ENCODE data around the gene TENM4. TPM values are rescaled to one million over a fixed set of nuclear protein-coding genes. Genes with fewer than 3 reads are reported as not detected.

TENM4 gene
- total and polyA plus RNA-seq, 2 of the 8 experiments (the other 6 are each of a cell fraction or from before 2014, with no cell fraction given) = 3.5 to 7.2 TPM

DNA sequence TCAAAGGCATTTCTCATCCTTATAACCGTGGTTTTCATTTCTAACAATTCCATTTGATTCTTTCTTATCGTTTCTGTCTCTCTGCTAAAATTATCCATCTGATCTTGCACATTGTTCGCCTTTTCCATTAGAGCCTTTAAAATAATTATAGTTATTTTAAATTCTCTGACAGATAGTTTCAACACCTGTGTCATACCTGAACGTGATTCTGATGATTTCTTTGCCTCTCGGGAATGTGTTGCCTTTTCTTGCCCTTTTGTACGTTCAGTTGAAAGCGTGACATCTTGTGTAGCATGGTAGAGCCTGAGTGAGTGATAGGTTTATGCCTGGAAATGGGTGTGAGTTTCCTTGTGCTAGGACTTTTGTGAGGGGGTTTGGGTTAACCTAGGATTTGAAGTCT lies 744.7 kb downstream of the TENM4 start:
- no peaks in the 10 kb centered on the region for H3K23me2 ChIP-seq (ENCODE audit: low read depth, low read length)
- no peak for DNase-seq (ENCODE audit: low read depth in 1 of 2, low spot score in 2 of 2)
- H4K91ac ChIP-seq (replicated peaks; ENCODE audit: insufficient read length, low read length) = no peak overlapping the region
- H3K27me3 ChIP-seq (replicated peaks in 1 of 4; ENCODE audit: control insufficient read depth in 3 of 4, extremely low read depth in 1 of 4, insufficient read depth in 3 of 4, low read length in 3 of 4) = no peaks in the 10 kb centered on the region; a peak in 1 of 7 replicates
- no peak overlapping the region for H3K23ac ChIP-seq (ENCODE audit: insufficient read length)
- H3K9ac ChIP-seq (replicated peaks in 1 of 4; ENCODE audit: extremely low read depth in 1 of 4, low read depth in 3 of 4, low read length in 3 of 4) = no peak overlapping the region
- no peak for FAIRE-seq
- no peaks in the 10 kb centered on the region for H3K79me2 ChIP-seq (ENCODE audit: control insufficient read depth in 1 of 2, insufficient read depth in 2 of 2, low read length in 2 of 2)
- no peak overlapping the region for H2AFZ ChIP-seq (ENCODE audit: low read length)
- H3K14ac ChIP-seq (ENCODE audit: insufficient read length) = no peak overlapping the region
- no peaks in the 10 kb centered on the region for H3K4me1 ChIP-seq (replicated peaks in 1 of 4; ENCODE audit: control insufficient read depth in 3 of 4, insufficient read depth in 4 of 4, low read length in 3 of 4)
- no peak overlapping the region for H3K4me3 ChIP-seq (ENCODE audit: extremely low read depth in 1 of 4, insufficient read depth in 2 of 4, low read depth in 3 of 4, low read length in 4 of 4)
- ChIA-PET POLR2A (ENCODE audit: partially characterized antibody) (no interaction called here), CTCF (ENCODE audit: partially characterized antibody) (interaction anchor here (1.5 to 3.2 kb wide), 2 partner anchors 9 to 19 kb away, joined by 8 to 18 read pairs; no protein-coding TSS in a partner anchor)
- H4K20me1 ChIP-seq (replicated peaks in 1 of 2; ENCODE audit: control insufficient read depth in 1 of 2, insufficient read depth in 2 of 2, low read length in 2 of 2) = no peaks in the 10 kb centered on the region
- H2BK120ac ChIP-seq (replicated peaks; ENCODE audit: low read depth, low read length) = no peak overlapping the region
- no peak overlapping the region for H3K4ac ChIP-seq (replicated peaks; ENCODE audit: insufficient read length, low read depth, low read length)
- no peaks in the 10 kb centered on the region for H3K9me3 ChIP-seq (ENCODE audit: insufficient read depth in 2 of 2, low read depth in 1 of 2, low read length in 1 of 2)
- no peak overlapping the region for H3K56ac ChIP-seq (replicated peaks; ENCODE audit: insufficient read length, low read depth, low read length)
- no peak overlapping the region for H2AK5ac ChIP-seq (ENCODE audit: low read depth, low read length)
- H3K4me2 ChIP-seq (ENCODE audit: insufficient read depth in 1 of 2, low read depth in 2 of 2, low read length in 2 of 2) = no peak overlapping the region
- H4K8ac ChIP-seq (ENCODE audit: extremely low read depth, insufficient read depth, low read length) = no peak overlapping the region
- no peaks in the 10 kb centered on the region for H3K79me1 ChIP-seq (ENCODE audit: low read depth, low read length)
- 90% methylated on average over 7 of the region's 7 CpGs; no CpG with 5 or more reads in 1 of the 2 experiments for WGBS, 2 experiments (ENCODE audit: extremely low coverage in 1 of 2, insufficient coverage in 1 of 2, insufficient read length in 1 of 2, insufficient replicate concordance in 2 of 2, low coverage in 1 of 2, low lambda C conversion rate in 2 of 2, missing lambda C conversion rate in 1 of 2)
- no peak overlapping the region for H2BK12ac ChIP-seq (ENCODE audit: low read depth, low read length)
- H2BK5ac ChIP-seq (ENCODE audit: low read depth, low read length) = no peak overlapping the region
- H4K5ac ChIP-seq (ENCODE audit: insufficient read length, low read depth, low read length) = no peak overlapping the region
- TF ChIP-seq CREB1 (IDR thresholded peaks at IDR 0.05) (no peak), POLR2A (IDR thresholded peaks at IDR 0.05; ENCODE audit: control extremely low read depth in 1 of 2, low read depth in 2 of 2, low read length in 2 of 2) (no peak), CEBPB (IDR thresholded peaks at IDR 0.05; ENCODE audit: low read depth, low read length) (no peak), FOSL1 (IDR thresholded peaks at IDR 0.05; ENCODE audit: insufficient read depth, low read depth, low read length) (no peak), EGR1 (IDR thresholded peaks at IDR 0.05; ENCODE audit: borderline replicate concordance, low read depth, low read length) (no peak), ASH2L (IDR thresholded peaks at IDR 0.05; ENCODE audit: low read length) (no peak), CBX5 (IDR thresholded peaks at IDR 0.05; ENCODE audit: low read depth, low read length) (no peak), CTBP2 (IDR thresholded peaks at IDR 0.05; ENCODE audit: borderline replicate concordance, insufficient read depth, insufficient read length, low read length) (no peak), ATF3 (IDR thresholded peaks at IDR 0.05; ENCODE audit: insufficient read depth, low read depth, low read length) (no peak), RBBP5 (IDR thresholded peaks at IDR 0.05; ENCODE audit: borderline replicate concordance, low read depth, low read length) (no peak), TCF12 (IDR thresholded peaks at IDR 0.05; ENCODE audit: low read depth, low read length) (no peak), TAF1 (IDR thresholded peaks at IDR 0.05; ENCODE audit: low read depth, low read length) (no peak), EP300 (IDR thresholded peaks at IDR 0.05; ENCODE audit: borderline replicate concordance in 1 of 2, low read depth in 2 of 2, low read length in 2 of 2) (no peak), HDAC6 (IDR thresholded peaks at IDR 0.05; ENCODE audit: low read depth, low read length) (no peak)
- H2BK20ac ChIP-seq (ENCODE audit: low read length) = no peak overlapping the region
- H3K18ac ChIP-seq (ENCODE audit: extremely low read depth, low read length) = no peak overlapping the region
- H3K36me3 ChIP-seq (ENCODE audit: control insufficient read depth in 2 of 4, insufficient read depth in 4 of 4, low read length in 3 of 4) = no peaks in the 10 kb centered on the region
- H2BK15ac ChIP-seq (ENCODE audit: low read length) = no peak overlapping the region
- H3K27ac ChIP-seq (ENCODE audit: low read depth, low read length) = no peak overlapping the region
